ENCODE data around the gene RNF40.

DNA sequence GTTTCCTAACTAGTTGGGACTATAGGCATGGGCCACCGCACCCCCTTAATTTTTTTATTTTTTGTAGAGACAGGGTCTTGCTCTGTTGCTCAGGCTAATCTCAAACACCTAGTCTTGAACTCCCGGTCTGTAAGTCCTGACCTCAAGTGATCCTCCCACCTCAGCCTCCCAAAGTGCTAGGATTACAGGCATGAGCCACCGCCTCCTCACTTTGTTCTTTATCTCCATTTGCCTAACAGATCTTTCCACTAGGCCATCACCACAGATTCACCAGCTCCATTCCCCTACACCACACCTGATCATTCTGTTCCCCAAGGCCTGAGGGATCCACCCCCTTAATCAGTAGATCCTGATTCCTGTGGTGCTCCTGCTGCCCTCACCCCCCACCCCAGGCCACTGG is 32.5 kb downstream of the RNF40 start:
- TF ChIP-seq, protein P1, sequence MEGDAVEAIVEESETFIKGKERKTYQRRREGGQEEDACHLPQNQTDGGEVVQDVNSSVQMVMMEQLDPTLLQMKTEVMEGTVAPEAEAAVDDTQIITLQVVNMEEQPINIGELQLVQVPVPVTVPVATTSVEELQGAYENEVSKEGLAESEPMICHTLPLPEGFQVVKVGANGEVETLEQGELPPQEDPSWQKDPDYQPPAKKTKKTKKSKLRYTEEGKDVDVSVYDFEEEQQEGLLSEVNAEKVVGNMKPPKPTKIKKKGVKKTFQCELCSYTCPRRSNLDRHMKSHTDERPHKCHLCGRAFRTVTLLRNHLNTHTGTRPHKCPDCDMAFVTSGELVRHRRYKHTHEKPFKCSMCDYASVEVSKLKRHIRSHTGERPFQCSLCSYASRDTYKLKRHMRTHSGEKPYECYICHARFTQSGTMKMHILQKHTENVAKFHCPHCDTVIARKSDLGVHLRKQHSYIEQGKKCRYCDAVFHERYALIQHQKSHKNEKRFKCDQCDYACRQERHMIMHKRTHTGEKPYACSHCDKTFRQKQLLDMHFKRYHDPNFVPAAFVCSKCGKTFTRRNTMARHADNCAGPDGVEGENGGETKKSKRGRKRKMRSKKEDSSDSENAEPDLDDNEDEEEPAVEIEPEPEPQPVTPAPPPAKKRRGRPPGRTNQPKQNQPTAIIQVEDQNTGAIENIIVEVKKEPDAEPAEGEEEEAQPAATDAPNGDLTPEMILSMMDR (conservative IDR thresholded peaks at IDR 0.05 in 1 of 2, IDR thresholded peaks at IDR 0.05 in 1 of 2; ENCODE audit: low read depth in 1 of 2, low read length in 2 of 2) = no peak
- TF ChIP-seq EZH2 (IDR thresholded peaks at IDR 0.05; ENCODE audit: low read length, missing control alignments) = no peak
